HuH-7.5 (cell line): ENCODE data around the gene OR10G2.
"Not testable (repeated sequence)": the region's sequence is repeated elsewhere in the genome, so short reads cannot be mapped to it uniquely, and the experiment has no call there.

ENCODE experiments used
- DNase-seq: peaks from one replicate; pipeline ENCODE4 v3.0.0; 2011; ENCODE audit warnings: low spot score

Gene OR10G2, protein sequence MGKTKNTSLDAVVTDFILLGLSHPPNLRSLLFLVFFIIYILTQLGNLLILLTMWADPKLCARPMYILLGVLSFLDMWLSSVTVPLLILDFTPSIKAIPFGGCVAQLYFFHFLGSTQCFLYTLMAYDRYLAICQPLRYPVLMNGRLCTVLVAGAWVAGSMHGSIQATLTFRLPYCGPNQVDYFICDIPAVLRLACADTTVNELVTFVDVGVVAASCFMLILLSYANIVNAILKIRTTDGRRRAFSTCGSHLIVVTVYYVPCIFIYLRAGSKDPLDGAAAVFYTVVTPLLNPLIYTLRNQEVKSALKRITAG

DNA sequence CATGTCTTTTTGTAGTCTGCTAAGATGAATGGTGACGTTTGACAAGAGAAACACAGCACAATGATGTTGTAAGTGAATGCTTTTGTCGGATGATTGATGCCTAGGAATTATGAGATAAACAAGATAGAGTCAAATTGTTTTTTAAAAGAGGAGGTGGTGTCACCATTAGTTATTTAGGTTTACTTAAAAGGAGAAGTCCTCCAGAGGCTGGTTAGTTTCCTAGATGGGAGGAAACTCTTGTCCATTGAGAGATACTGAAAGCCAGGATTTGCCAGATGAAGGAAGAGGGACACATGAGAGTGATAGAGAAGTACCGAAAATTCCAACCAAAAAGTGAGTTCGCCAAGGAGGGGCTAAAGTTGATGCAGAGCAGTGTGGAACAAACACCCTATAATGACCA lies at the start of gene OR10G2:
TSS of gene OR10G2 (minus strand) at position 101 of the 400 bp plus-strand sequence. CDS start at position 3, 98 bp downstream.
- no peak for DNase-seq

DNA sequence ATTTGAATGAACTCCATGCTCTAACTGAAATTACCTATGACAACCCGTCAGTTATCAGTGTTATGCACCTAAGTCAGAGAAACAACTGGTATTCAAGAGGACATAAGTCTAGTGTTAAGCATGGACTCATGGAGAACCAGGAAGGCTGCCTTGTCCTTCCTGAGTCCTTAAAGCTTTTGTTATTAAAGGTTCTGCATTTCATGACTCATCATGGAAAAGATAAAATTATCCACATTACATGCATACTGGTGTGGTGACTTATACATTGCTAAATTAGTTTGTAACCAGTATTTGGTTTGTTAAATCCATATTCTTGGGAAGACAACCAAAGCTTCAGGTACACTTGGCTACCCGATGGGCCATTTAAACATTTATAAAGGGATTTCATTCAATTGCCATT lies 45.3 kb upstream of the OR10G2 start:
- DNase-seq, result no peak

DNA sequence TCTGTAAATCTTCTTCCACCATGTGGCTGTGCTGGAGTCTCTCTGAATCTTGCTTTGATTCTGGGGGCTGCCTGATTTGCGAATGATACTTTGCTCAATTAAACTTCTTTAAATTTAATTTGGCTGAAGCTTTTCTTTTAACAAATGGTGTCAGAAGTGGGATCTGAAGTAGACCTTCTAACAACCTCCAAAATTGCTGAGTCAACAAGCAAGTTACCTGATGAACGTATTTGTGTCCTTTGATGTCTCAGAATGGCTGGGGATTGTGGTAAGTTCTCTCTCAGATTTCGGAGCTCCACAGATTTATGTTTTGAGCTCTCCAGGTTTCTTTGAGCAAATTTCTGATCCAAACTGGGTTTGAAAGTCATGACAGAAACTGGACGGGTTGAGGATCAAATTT lies 40.8 kb upstream of the OR10G2 start:
- DNase-seq, result no peak

DNA sequence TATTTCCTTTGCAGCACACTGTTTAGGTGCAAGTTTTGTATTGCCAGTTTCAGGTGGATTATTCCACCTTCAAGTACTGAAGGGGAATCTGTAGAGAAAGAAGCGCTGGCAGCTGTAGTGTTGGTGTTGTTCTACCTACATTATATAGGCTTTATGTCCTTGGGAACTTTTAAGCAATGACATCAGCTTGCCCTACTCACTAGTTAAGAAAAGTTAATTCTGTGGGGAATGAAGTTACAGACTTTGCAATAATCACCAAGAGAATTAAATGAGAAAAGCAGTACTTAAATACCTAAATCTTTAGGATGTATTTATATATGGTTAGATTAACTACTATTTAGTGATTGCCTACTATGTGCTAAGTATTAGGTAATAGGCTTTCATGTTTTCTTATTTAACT lies 39.0 kb upstream of the OR10G2 start, which contains the start of gene OR4E1:
TSS of gene OR4E1 (minus strand) at position 101 of the 400 bp plus-strand sequence. CDS start 2,883 bp downstream, outside the sequence.
- DNase-seq, result no peak

DNA sequence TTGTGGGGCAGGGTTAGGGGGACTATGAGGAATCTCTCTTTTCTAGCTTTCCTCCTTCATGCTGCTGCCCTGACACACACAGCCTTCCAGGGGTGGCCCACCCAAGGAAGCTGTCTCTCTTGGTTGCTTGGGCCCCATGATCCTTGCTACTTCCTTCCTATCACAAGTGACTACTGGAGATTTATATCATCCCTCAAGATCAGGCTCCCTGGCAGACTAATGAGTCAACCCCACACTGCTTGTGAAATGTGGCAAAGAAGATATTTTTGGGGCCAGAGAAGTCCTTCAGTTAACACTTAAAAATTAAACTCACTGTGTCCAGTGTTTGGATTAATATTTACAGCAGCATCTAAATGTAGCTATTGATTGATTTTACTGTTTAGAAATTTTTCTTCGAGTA lies 37.4 kb upstream of the OR10G2 start:
- no peak for DNase-seq

DNA sequence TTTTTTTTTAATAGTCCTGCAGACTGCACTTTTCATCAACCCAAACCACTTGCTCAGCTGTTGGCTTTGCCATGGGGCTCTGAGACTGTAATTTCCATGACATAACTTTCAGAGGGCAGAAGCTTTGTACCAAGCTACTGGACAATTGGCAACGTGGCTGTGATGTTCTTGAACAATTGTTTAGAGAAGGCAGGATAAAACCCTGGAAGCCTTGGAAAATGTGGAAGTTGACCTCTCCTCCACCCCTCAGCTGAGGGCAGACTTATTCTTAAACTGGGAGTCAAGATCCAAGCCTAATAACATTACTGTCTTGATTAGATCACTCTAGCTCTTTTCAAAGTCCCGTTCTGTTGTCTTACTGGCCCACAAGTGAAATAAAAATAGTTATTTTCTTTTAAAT lies 36.6 kb upstream of the OR10G2 start:
- DNase-seq, result no peak

DNA sequence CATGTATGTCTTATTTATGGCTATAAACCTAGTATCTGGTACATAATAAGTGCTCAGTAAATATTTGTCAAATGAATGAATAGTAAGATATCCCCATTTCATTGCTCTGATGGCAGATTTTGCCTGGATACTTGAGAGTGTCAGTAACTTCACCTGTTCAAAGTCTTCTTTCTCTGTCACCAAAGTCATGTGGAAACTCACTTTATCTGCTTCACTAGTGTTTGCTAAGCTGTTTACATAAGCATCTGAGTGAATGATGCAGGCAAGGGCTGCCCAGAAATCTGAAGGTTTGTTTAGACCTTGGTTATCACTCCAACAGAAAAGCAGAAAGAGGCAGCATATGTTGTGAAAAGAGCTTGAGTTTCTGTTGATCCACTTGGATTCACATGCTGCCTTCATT lies 34.5 kb upstream of the OR10G2 start:
- DNase-seq, result no peak

DNA sequence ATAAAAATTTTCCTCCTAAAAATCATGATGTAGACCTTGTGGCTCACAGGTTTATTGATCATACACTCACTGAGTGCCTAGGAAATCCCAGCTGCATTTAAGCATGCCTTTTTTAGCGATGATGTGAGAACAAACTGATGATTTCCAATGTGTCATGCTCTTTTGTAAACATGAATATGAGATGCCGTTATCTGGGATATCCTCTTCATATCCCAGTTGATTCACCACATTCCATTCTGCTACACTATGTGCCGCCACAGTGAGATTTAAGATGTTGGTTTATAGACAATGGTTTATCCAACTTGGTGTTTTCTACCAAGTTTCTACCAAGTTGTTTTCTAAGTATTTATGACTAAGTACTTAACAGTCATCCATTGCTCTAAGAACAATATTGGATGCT lies 33.6 kb upstream of the OR10G2 start:
- DNase-seq, result no peak

DNA sequence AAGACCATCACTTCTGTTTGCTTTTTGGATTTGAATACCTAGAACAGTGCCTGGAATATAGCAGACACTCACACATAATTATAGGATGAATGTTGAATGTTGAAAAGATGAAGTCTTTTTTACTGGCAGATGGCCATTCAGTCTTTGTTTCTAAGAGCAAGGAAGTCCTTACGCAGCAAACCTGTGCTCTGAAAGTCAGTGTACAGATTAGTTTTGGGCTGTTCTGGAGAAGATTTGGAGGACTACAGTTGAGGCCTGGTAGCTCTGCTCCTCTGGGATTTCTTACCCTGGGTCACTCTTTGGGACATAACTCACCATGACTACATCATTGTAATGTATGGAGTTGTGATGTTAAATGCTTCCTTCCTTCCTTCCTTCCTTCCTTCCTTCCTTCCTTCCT lies 22.2 kb upstream of the OR10G2 start:
- DNase-seq, result no peak

DNA sequence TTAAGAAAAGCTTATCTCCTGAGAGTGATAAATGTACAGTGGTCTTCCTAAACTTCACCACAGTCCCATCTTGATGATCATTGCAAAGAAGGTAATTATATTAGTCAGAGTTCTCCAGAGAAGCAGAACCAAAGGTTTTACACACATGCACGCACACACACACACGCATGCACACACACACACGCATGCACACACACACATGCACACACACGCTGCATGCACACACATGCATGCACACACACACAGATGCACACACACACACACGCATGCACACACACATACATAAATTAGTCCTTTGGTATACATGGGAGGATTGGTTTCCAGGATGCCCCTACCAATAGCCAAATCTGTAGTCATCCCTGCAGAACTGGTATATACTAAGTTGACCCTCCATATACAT lies 19.5 kb upstream of the OR10G2 start:
- no peak for DNase-seq

DNA sequence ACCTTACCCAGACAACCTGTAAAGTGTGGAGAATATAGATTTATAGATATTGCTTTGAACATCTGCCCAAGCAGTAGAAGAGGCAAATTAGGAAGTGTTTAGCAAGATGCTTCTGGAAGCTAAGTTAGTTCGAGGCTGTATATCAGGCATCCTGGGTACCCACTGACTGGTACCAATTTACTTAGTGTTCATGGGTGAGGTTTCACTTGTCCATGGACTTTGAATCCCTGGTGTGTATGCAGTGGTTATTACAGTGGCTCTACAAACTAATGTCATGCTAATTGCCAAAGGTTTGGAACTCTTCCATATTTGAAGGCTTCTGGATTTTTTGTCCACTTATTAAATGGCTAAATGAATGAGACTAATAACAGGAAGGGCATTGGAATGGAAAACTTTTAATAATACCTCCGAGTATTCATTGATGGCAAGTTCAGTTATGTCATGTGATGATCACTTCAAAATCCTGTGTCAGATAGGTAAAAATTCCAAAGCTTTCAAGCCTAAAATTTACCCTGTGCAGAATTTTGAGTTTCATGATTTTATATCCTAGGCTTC lies 18.7 kb upstream of the OR10G2 start, which contains the start of gene OR4E2:
TSS of gene OR4E2 (plus strand) at position 505 of the 555 bp plus-strand sequence. CDS start 11,248 bp downstream, outside the sequence.
- DNase-seq, result no peak

DNA sequence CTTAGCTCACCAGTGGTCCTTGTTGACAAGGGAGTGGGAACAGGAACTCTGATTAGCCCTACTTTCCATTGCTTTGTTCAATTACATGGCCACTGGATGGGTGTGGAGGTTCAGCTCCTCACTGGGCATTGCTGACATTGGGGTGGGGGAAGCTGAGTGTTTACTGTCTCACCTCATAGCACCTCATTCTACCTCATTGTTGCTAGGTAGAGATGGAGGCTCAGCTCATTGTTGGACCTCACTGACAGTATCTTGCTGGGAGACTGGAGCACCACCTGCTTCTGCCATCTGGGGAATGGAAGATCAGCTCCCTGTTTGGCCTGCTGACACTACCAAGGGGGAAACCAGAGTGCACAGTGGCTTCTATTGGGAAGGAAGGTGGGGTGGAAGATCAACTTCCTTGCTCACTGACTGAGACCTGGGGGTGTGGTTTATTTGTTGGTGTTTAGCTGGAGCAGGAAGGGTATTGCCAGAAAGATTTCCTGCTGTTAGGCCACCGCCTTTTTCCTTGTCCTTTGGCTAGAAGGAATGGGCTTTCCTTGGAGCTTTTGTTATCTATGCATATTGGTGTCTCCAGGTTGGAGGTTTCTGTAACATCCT lies 17.6 kb upstream of the OR10G2 start:
- no peak for DNase-seq

DNA sequence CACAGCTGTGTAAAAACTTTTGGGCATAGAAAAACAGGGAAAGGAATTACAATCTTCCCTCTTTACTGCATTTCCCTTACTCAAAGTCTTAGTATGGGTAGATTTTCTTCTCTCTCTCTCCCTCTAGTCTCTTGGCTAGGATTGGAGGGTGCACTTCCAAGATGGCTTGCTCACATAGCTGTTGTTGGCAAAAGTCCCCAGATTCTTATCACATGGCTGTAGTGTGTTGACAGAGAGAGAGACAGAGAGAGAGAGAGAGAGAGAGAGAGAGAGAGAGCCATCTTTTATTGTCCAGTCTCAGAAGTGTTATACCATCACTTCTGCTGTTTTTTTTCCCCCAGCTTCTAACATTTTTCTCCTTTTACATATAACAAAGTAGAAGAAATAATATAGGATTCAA lies 12.6 kb upstream of the OR10G2 start:
- DNase-seq, result no peak

DNA sequence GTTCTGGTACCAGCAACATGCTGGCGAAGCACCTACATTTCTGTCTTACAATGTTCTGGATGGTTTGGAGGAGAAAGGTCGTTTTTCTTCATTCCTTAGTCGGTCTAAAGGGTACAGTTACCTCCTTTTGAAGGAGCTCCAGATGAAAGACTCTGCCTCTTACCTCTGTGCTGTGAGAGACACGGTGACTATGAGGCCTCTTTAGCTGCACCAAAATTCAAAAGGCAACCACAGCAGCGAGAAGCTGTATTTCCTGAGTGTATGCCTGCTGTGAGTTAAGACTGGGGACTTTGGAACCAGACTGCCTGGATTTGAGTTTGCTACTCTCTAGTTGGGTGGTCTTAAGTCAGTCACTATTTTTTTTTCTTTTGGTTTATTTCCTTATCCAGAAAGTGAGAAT lies 8.7 kb upstream of the OR10G2 start:
- no peak for DNase-seq

DNA sequence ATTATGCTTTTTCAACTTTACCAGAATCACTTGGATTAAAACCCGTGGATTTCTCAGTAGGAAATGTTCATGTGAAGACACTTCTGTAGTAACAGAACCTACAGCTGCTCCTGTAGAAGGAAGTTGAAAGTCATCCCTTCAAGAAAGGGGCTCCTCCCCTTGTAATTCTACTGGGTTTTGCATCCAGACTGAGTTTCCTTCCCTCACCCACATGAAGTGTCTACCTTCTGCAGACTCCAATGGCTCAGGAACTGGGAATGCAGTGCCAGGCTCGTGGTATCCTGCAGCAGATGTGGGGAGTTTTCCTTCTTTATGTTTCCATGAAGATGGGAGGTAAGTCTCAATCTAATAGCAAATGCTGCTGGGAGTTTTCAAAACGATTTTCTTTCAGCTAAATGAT lies 7.9 kb upstream of the OR10G2 start:
- no peak for DNase-seq

DNA sequence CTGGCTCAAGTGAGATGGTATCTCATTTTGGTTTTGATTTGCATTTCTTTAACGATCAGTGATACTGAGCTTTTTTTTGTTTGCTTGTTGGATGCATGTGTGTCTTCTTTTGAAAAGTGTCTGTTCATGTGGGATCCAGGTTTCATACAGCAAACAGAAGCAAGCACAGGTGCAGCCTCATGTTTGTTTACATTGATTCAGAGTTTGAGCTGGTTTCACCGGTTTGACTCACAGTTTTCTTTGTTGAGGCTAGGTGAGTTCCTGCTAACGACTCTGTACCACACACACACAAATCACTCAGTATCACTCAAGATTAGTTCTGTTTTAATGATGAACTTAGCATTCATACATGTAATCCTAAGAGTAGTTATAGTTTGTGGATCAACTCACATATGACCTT lies 3.7 kb downstream of the OR10G2 start:
- DNase-seq, result peak; percentile 11

DNA sequence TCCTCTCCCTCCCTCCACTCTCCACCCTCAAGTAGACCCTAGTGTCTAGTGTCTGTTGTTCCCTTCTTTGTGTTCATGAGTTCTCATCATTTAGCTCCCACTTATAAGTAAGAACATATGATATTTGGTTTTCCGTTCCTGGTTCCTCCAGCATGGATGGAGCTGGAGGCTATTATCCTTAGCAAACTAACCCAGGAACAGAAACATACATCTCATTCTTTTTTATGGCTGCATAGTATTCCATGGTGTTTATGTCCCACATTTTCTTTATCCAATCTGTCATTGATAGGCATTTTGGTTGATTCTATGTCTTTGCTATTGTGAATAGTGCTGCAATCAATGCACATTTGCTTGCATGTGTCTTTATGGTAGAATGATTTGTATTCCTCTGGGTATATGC lies 4.2 kb downstream of the OR10G2 start:
- not testable (repeated sequence) for DNase-seq

DNA sequence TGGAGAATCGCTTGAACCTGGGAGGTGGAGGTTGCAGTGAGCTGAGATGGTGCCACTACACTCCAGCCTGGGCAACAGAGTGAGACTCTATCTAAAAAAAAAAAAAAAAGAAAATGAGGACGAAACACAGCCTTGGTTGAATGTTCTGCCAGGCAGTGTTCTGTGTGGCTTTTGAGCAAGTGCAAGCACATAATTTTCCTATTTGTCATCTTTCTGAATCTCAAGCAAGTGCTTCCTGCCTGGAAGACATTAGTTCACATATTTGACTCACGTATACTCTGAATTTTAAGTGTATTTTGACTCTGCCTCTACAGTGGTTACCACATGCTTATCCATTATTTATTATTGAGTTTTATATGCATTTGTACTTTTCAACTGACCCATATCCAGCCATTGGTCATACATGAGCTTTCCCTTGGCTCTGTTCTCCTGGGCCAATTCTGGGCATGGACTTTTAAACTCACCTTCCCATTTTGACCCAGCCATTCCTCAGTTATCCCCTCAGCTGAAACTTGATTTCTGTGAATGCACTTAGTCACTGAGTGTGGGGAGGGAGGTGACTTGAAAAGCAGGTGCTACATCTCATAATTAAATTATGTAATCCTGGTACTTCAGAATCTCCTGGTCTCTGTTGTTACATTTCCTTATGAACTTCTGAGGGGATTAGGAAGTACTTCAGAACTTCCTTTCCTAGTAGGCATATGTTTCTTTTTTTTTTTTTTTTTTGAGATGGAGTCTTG lies 8.1 kb downstream of the OR10G2 start:
- no peak for DNase-seq

DNA sequence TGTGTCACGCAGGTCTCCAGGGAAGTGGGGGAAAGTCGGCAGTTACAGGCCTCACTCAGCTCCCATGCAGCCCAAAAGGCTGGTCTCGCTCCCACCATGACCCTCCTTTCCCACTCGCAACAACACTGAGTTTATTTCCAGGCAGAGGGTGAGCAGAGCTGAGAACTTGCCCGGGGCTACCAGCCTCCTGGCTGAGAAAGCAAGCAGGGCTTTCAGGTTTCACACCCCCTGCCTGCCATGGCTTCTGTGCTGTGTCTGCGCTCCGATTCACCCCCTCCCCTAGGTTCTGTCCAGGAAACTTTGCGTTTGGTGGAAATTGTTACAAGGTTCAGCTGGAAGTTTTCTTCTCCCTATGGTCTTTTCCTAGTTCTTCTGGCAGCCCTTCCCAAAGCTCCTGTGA lies 17.1 kb downstream of the OR10G2 start:
- no peak for DNase-seq

DNA sequence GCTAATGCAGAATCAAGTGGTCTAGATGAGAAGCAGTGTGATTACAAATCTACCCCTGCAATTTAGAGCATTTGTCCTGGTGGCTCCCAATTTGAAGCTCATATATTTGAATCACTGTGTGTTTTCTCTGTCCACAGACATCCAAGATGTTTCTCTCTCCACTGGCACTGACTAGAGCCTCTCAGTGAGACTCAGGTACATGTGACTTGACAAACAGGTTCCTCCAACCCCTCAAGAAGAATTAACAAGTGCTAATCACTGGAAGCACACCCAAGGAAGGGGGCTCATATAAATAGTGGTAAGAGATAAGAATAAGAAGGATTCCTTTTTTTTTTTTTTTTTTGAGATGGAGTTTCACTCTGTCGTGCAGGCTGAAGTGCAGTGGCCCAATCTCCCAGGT lies 20.5 kb downstream of the OR10G2 start:
- DNase-seq, result no peak

DNA sequence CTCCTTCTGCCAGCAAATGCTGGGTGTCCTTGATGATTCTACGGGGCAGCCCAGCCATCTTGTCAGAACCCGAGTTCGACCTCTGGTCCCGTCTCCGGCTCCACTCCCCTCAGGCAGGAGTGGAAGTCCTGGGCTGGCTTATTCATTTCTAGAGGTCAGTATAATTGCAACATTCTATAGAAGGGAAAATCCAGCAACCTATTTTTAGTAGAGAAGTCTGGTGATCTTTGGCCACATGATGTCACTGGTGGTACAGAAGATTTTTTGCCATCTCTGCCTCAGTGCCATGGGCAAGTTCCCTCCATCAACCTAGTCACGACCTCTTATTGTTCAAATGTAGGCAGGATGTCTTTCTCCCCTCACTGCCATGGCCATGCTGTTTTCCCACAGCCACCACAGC lies 22.4 kb downstream of the OR10G2 start:
- no peak for DNase-seq

DNA sequence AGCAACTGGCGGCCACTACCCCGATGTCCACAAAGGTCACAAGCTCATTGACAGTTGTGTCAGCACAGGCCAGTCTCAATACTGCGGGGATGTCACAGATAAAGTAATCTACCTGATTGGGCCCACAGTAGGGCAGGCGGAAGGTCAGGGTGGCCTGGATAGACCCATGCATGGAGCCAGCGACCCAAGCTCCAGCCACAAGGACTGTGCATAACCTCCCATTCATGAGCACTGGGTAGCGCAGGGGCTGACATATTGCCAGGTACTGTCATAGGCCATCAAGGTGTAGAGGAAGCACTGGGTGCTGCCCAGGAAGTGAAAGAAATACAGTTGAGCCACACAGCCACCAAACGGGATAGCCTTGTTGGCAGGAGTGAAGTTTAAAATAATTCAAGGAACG lies 32.6 kb downstream of the OR10G2 start:
- DNase-seq, result not testable (repeated sequence)

DNA sequence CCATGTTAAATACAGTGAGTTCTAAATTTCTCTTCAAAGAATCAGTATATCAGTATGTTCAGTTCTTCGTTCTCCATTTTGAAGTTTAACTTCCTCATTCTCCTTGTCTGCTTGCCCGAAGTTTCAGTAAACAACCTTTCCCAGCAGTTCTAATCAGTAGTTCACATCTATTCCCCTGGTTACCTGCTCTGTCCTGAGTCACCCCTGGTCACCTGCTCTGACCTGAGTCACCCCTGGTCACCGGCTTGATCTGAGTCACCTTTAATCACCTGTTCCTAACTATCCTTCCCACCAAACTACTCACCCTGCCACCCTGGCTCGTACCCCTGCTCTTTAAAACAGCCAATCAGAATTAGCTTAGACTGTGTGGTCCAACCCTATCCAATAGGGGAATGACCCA lies 45.4 kb downstream of the OR10G2 start:
- DNase-seq, result no peak
